Naive thymus-derived CD4-positive, alpha-beta T cell (primary cell): ENCODE measurements around the gene SPRY4. TPM values are rescaled to one million over a fixed set of nuclear protein-coding genes. Genes with fewer than 3 reads are reported as not detected.

Experiments used
- ATAC-seq: fragments of 150-1000 bp; cut with Tn5 transposase; 2 replicates; pipeline ENCODE4 v1.10.0; 2021; ENCODE audit warnings: mild to moderate bottlenecking, moderate library complexity
- CTCF ChIA-PET: fragments of 350-600 bp; sonication (Branson Sonifier 250); formaldehyde crosslinking; loops from one replicate; lab custom pipeline; 2021; ENCODE audit warnings: antibody characterized with exemption; lab: Charles Lee
- POLR2A ChIA-PET: fragments of 350-600 bp; sonication (Branson Sonifier 250); formaldehyde crosslinking; loops from one replicate; lab custom pipeline; 2021; ENCODE audit warnings: antibody characterized with exemption, inconsistent platforms; lab: Charles Lee
- DNase-seq, 9 donors: peaks; one replicate each; pipeline versions ENCODE4 v3.0.0 to v3.0.0-alpha.2; 2020 to 2022; ENCODE audit warnings: mixed read lengths in 1 of 9
- H3K27ac ChIP-seq: one replicate; pipeline ENCODE4 v1.7.0; 2013; ENCODE audit warnings: mild to moderate bottlenecking, low read depth, low read length, moderate library complexity
- H3K27me3 ChIP-seq, 2 donors: one replicate each; pipeline ENCODE4 v1.7.0; 2013; ENCODE audit warnings: low read length in 2 of 2, mild to moderate bottlenecking in 2 of 2, moderate library complexity in 2 of 2; ENCODE audit not compliant: control insufficient read depth in 2 of 2, insufficient read depth in 2 of 2
- H3K36me3 ChIP-seq, 3 experiments: 1 replicate in 2 of 3; 2 replicates in 1 of 3; pipeline ENCODE4 v1.7.0; 2013; ENCODE audit warnings: low read length in 3 of 3, mild to moderate bottlenecking in 3 of 3, moderate library complexity in 1 of 3; ENCODE audit not compliant: insufficient read depth in 3 of 3, control insufficient read depth in 2 of 3
- H3K4me1 ChIP-seq, 2 donors: one replicate each; pipeline ENCODE4 v1.7.0; 2013; ENCODE audit warnings: low read length in 2 of 2, mild to moderate bottlenecking in 2 of 2, moderate library complexity in 1 of 2; ENCODE audit not compliant: control insufficient read depth in 2 of 2, insufficient read depth in 2 of 2
- H3K4me3 ChIP-seq: 2 replicates; pipeline ENCODE4 v1.7.0; 2013; ENCODE audit warnings: mild to moderate bottlenecking, low read length
- H3K9me3 ChIP-seq, 3 experiments: 1 replicate in 2 of 3; 2 replicates in 1 of 3; pipeline ENCODE4 v1.7.0; 2013; ENCODE audit warnings: low read length in 3 of 3; ENCODE audit not compliant: control insufficient read depth in 2 of 3
- H3K27ac Mint-ChIP-seq, 9 donors: one replicate each; pipeline ENCODE4 v1.8.0; 2020 to 2022; ENCODE audit warnings: mixed read lengths in 9 of 9, mild to moderate bottlenecking in 8 of 9, moderate library complexity in 5 of 9, inconsistent platforms in 2 of 9
- H3K27me3 Mint-ChIP-seq, 5 donors: one replicate each; pipeline ENCODE4 v1.8.0; 2021 to 2022; ENCODE audit warnings: mixed read lengths in 5 of 5, mild to moderate bottlenecking in 1 of 5
- H3K36me3 Mint-ChIP-seq, 5 donors: one replicate each; pipeline ENCODE4 v1.8.0; 2020 to 2022; ENCODE audit warnings: mixed read lengths in 5 of 5, mild to moderate bottlenecking in 3 of 5, inconsistent platforms in 1 of 5
- H3K4me1 Mint-ChIP-seq, 7 donors: one replicate each; pipeline ENCODE4 v1.8.0; 2020 to 2022; ENCODE audit warnings: mixed read lengths in 7 of 7, mild to moderate bottlenecking in 3 of 7, inconsistent platforms in 1 of 7
- H3K4me3 Mint-ChIP-seq, 10 donors: one replicate each; pipeline ENCODE4 v1.8.0; 2020 to 2022; ENCODE audit warnings: mild to moderate bottlenecking in 10 of 10, mixed read lengths in 10 of 10, moderate library complexity in 6 of 10, inconsistent platforms in 2 of 10
- H3K9me3 Mint-ChIP-seq, 11 donors: one replicate each; pipeline ENCODE4 v1.8.0; 2020 to 2022; ENCODE audit warnings: mixed read lengths in 11 of 11, mild to moderate bottlenecking in 4 of 11, inconsistent platforms in 1 of 11, moderate library complexity in 1 of 11
- intact Hi-C, 2 donors: fragments of 100-400 bp; cut with micrococcal nuclease; formaldehyde crosslinking; loops; one replicate each; pipeline ENCODE4 v1.15.1; 2023
- polyA plus RNA-seq, 2 donors: library from polyadenylated mRNA; unstranded; fragments of 300-500 nt; fragmentation: Illumina TruSeq; gene quantifications; one replicate each; pipeline ENCODE4 v1.2.3, GENCODE V29; 2021
- total RNA-seq, 6 experiments: library from RNA in 5 of 6; stranded (reverse) in 5 of 6; gene quantifications; 1 replicate in 5 of 6; 2 replicates in 1 of 6; pipeline ENCODE4 v1.2.3 and lab custom pipeline; 2021 to 2026

SPRY4 gene
- total and polyA plus RNA-seq, 7 experiments from 2014 or later, result 0.08 to 0.34 (median 0.11) TPM; not detected in 4

- intact Hi-C loops, result loop anchor here (10.0 kb wide), 3 partner anchors 165 to 315 kb away; no protein-coding TSS in a partner anchor
- POLR2A ChIA-PET, result interaction anchor here (1.1 kb wide), 1 partner anchor 25 kb away, joined by 3 read pairs; no protein-coding TSS in a partner anchor
- no peaks in the 10 kb centered on the region for H3K9me3 ChIP-seq
- peaks cover 0 to 20% of the 10 kb centered on the region in 2 donors for H3K27me3 ChIP-seq
- Mint-ChIP-seq H3K27ac (no peak overlapping the region), H3K9me3 (peaks cover 0 to 2% (median 0%) of the 10 kb centered on the region in 11 donors), H3K4me1 (peaks cover 22 to 53% (median 44%) of the 10 kb centered on the region in 7 donors), H3K27me3 (peaks cover 28 to 53% (median 41%) of the 10 kb centered on the region in 5 donors), H3K36me3 (no peaks in the 10 kb centered on the region), H3K4me3 (peak overlapping the region in 1 of 10 donors; percentile 46)
- H3K4me1 ChIP-seq, result peaks cover 11 to 33% of the 10 kb centered on the region in 2 donors
- no peaks in the 10 kb centered on the region for H3K36me3 ChIP-seq
- H3K27ac ChIP-seq, result no peak overlapping the region
- no peak for DNase-seq
- no peak overlapping the region for H3K4me3 ChIP-seq
- CTCF ChIA-PET, result no interaction called here
- ATAC-seq, result no peak
Observed at GRCh38 chr5:142319560-142320429, 5.0 kb downstream of the SPRY4 start.

DNA sequence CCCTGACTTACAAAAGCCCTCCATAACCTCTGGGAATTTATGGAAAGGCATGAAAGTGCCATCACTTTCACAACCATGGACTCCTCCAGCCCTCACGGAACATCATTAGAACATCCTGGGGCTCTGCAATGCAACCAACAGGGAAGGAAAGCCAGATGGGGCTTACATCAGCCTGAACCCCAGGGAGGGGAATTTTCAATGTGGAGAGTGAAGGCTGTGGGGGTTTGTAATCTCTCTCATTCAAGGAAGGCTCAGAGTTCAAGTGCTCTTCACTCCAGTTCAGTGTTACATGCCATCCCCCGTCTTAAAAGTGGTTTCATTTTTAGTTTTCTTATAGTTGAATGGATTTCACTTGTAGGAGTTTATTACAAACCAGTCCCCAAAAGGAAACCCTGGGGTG lies 5.7 kb downstream of the SPRY4 start:
- Mint-ChIP-seq H3K27ac (no peak overlapping the region), H3K4me3 (peak overlapping the region in 1 of 10 donors; percentile 50), H3K36me3 (no peaks in the 10 kb centered on the region), H3K4me1 (peaks cover 17 to 49% (median 40%) of the 10 kb centered on the region in 7 donors), H3K9me3 (peaks cover 0 to 2% (median 0%) of the 10 kb centered on the region in 11 donors), H3K27me3 (peaks cover 24 to 53% (median 38%) of the 10 kb centered on the region in 5 donors)
- Histone ChIP-seq H3K9me3 (no peaks in the 10 kb centered on the region), H3K27ac (no peak overlapping the region), H3K4me1 (peaks cover 6 to 28% of the 10 kb centered on the region in 2 donors), H3K36me3 (no peaks in the 10 kb centered on the region), H3K27me3 (peaks cover 0 to 17% of the 10 kb centered on the region in 2 donors), H3K4me3 (no peak overlapping the region)
- ChIA-PET CTCF (no interaction called here), POLR2A (interaction anchor here (1.1 kb wide), 1 partner anchor 26 kb away, joined by 3 read pairs; no protein-coding TSS in a partner anchor)
- ATAC-seq (no peak), DNase-seq (no peak)
- intact Hi-C loops, result no loop called here

DNA sequence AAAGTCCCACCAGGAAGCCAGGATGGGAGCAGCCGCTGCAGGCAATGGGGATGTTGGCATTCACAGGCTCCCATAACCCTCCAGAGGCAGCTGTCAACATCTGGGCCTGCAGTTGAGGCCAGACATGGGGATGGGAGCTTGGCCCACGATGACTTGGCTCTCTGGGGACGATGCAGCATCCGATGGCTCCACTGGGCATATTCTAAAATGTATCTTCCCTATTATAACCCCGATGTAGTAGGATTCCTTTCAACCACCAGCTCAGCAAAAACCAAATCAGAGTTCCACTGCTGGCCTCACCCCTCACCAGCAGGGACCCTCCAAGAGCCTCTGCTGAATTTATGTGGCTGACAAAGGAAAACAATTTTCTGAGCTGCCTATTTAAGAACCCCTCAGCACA lies 7.1 kb downstream of the SPRY4 start:
- POLR2A ChIA-PET, result no interaction called here

DNA sequence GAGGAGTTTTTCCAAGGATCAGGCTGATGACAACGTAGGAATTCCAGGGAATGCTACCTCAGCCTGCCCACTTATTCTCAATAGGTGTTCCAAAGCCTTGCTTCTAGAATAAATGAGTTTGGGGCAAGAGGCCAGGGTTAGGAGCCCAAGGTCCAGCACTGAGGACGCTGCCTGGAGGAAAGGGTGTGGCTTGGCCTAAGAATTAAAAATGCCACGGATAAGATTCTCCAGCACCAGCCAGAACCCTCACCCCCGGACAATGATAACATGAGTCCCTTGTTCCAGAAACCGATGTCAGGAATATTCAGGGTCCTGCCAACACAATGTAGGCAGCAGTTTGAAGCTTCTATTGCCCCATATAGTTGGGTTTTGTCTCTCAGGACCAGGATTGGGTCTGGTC lies 7.6 kb downstream of the SPRY4 start:
- peaks cover 7 to 37% (median 21%) of the 10 kb centered on the region in 5 donors for H3K27me3 Mint-ChIP-seq
- H3K4me1 Mint-ChIP-seq, result peaks cover 11 to 41% (median 34%) of the 10 kb centered on the region in 7 donors
- no peaks in the 10 kb centered on the region for H3K9me3 ChIP-seq
- H3K27ac ChIP-seq, result no peak overlapping the region
- CTCF ChIA-PET, result no interaction called here
- POLR2A ChIA-PET, result no interaction called here
- DNase-seq, result no peak
- peaks cover 0 to 6% of the 10 kb centered on the region in 2 donors for H3K27me3 ChIP-seq
- no peak overlapping the region for H3K27ac Mint-ChIP-seq
- intact Hi-C loops, result loop anchor here in 1 of 2 donors (2.0 kb wide), 1 partner anchor 40 kb away; no protein-coding TSS in a partner anchor
- no peaks in the 10 kb centered on the region for H3K9me3 Mint-ChIP-seq
- H3K36me3 ChIP-seq, result no peaks in the 10 kb centered on the region
- no peak for ATAC-seq
- no peaks in the 10 kb centered on the region for H3K36me3 Mint-ChIP-seq
- H3K4me1 ChIP-seq, result peaks cover 0 to 22% of the 10 kb centered on the region in 2 donors
- peak overlapping the region in 2 of 10 donors; percentile 26 to 47 for H3K4me3 Mint-ChIP-seq
- no peak overlapping the region for H3K4me3 ChIP-seq

More for the DNA sequence above, 7.1 kb downstream of the SPRY4 start:
- Mint-ChIP-seq H3K4me3 (no peak overlapping the region), H3K27me3 (peaks cover 11 to 42% (median 25%) of the 10 kb centered on the region in 5 donors), H3K9me3 (no peaks in the 10 kb centered on the region), H3K4me1 (peaks cover 11 to 41% (median 34%) of the 10 kb centered on the region in 7 donors), H3K27ac (no peak overlapping the region), H3K36me3 (no peaks in the 10 kb centered on the region)
- no peak for DNase-seq
- Histone ChIP-seq H3K4me3 (no peak overlapping the region), H3K27me3 (peaks cover 0 to 6% of the 10 kb centered on the region in 2 donors), H3K4me1 (peaks cover 0 to 22% of the 10 kb centered on the region in 2 donors), H3K36me3 (no peaks in the 10 kb centered on the region), H3K27ac (no peak overlapping the region), H3K9me3 (no peaks in the 10 kb centered on the region)
- no peak for ATAC-seq
- CTCF ChIA-PET, result no interaction called here
- intact Hi-C loops, result loop anchor here in 1 of 2 donors (2.0 kb wide), 1 partner anchor 39 kb away; no protein-coding TSS in a partner anchor

DNA sequence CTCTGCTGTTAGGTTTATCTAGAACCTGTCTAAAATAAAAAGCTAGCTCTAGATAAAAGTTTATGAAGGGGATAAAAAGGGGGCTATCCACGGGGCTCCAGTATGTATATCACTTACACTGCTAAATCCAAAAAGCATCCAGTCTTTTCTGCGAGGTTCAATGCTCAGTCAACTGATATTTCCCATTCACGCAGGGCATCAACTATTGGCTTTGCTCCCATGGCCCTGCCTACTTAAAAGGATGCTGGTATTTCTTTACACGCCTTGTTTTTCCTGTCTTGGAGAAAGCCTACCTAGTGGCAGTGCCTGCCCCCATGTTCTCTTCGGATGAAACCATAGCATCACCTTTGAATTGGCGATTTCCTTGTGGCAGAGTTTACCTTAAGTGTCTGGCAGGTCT lies 8.1 kb downstream of the SPRY4 start:
- no peaks in the 10 kb centered on the region for H3K36me3 Mint-ChIP-seq
- Histone ChIP-seq H3K27ac (no peak overlapping the region), H3K4me3 (no peak overlapping the region), H3K4me1 (peaks cover 0 to 22% of the 10 kb centered on the region in 2 donors), H3K9me3 (no peaks in the 10 kb centered on the region), H3K36me3 (no peaks in the 10 kb centered on the region), H3K27me3 (peaks cover 0 to 5% of the 10 kb centered on the region in 2 donors)
- intact Hi-C loops, result loop anchor here in 1 of 2 donors (1.0 to 2.0 kb wide), 2 partner anchors 9 to 40 kb away; partner anchors contain the start of gene SPRY4
- no peaks in the 10 kb centered on the region for H3K9me3 Mint-ChIP-seq
- H3K27ac Mint-ChIP-seq, result no peak overlapping the region
- H3K27me3 Mint-ChIP-seq, result peaks cover 5 to 33% (median 18%) of the 10 kb centered on the region in 5 donors
- ATAC-seq (no peak), DNase-seq (no peak)
- peak overlapping the region in 5 of 10 donors; percentile 17 to 68 (median 47) for H3K4me3 Mint-ChIP-seq
- ChIA-PET POLR2A (no interaction called here), CTCF (no interaction called here)
- peaks cover 11 to 40% (median 34%) of the 10 kb centered on the region in 7 donors for H3K4me1 Mint-ChIP-seq

DNA sequence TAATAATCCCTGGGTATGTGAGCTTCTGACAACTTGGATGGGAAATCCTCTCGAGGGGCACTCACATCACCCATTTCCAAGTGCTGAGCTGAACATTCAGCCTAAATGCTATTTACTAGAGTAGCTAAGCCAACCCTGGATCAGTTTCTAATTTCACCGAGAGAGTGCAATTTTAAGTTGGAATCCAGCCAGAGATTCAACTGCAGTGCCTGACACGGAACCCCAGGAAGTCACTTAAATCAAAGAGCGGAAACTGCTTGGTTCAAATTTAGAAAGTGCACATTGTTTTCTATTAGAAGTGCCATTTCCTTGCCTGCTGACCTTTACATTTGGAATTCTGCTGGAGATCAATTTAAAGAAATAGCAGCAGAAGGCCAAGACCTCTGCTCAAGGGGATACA lies 8.8 kb downstream of the SPRY4 start:
- H3K4me1 Mint-ChIP-seq, result peaks cover 11 to 40% (median 34%) of the 10 kb centered on the region in 7 donors
- ATAC-seq, result no peak
- CTCF ChIA-PET, result no interaction called here

More for the DNA sequence above, 8.8 kb downstream of the SPRY4 start:
- Mint-ChIP-seq H3K27me3 (peaks cover 5 to 27% (median 11%) of the 10 kb centered on the region in 5 donors), H3K36me3 (no peaks in the 10 kb centered on the region), H3K9me3 (no peaks in the 10 kb centered on the region), H3K4me3 (peak overlapping the region in 8 of 10 donors; percentile 5 to 63 (median 57)), H3K27ac (peak overlapping the region in 1 of 9 donors; percentile 34)
- H3K27ac ChIP-seq, result no peak overlapping the region
- POLR2A ChIA-PET, result no interaction called here
- H3K4me3 ChIP-seq, result no peak overlapping the region
- peak in 7 of 9 donors; percentile 27 to 68 (median 62) for DNase-seq
- no peaks in the 10 kb centered on the region for H3K36me3 ChIP-seq
- H3K27me3 ChIP-seq, result no peaks in the 10 kb centered on the region
- no peaks in the 10 kb centered on the region for H3K9me3 ChIP-seq
- H3K4me1 ChIP-seq, result peaks cover 0 to 22% of the 10 kb centered on the region in 2 donors
- intact Hi-C loops, result loop anchor here in 1 of 2 donors (1.0 to 2.0 kb wide), 2 partner anchors 9 to 41 kb away; partner anchors contain the start of gene SPRY4
